ENCODE measurements around the gene DCHS2. TPM values are rescaled to one million over a fixed set of nuclear protein-coding genes. Genes with fewer than 3 reads are reported as not detected.

The DCHS2 gene
- total RNA-seq, 1 donor from 2014 or later: not detected

GRCh38 chr4:154329268-154329868 is 162.2 kb downstream of the DCHS2 start:
- DNase-seq (ENCODE audit: low read depth): peak; percentile 43
- no peak for TF ChIP-seq CTCF (IDR thresholded peaks at IDR 0.05; ENCODE audit: insufficient read depth, low read length, severe bottlenecking)
- Histone ChIP-seq H3K4me3 (ENCODE audit: low read depth, low read length) (no peak overlapping the region), H3K36me3 (ENCODE audit: control insufficient read depth, insufficient read depth, low read length) (no peaks in the 10 kb centered on the region), H3K27me3 (ENCODE audit: control insufficient read depth, insufficient read depth, low read length) (peaks cover 9% of the 10 kb centered on the region)
- FAIRE-seq: no peak

GRCh38 chr4:154328030-154328429 is 163.6 kb downstream of the DCHS2 start:
- H3K36me3 ChIP-seq (ENCODE audit: control insufficient read depth, insufficient read depth, low read length): no peaks in the 10 kb centered on the region
- peaks cover 9% of the 10 kb centered on the region for H3K27me3 ChIP-seq (ENCODE audit: control insufficient read depth, insufficient read depth, low read length)
- no peak overlapping the region for H3K4me3 ChIP-seq (ENCODE audit: low read depth, low read length)
- FAIRE-seq: no peak
- no peak for DNase-seq (ENCODE audit: low read depth)
- no peak for TF ChIP-seq CTCF (IDR thresholded peaks at IDR 0.05; ENCODE audit: insufficient read depth, low read length, severe bottlenecking)

- FAIRE-seq: no peak
- no peak for DNase-seq (ENCODE audit: low read depth)
- no peak for TF ChIP-seq CTCF (IDR thresholded peaks at IDR 0.05; ENCODE audit: insufficient read depth, low read length, severe bottlenecking)
- Histone ChIP-seq H3K4me3 (ENCODE audit: low read depth, low read length) (no peak overlapping the region), H3K27me3 (ENCODE audit: control insufficient read depth, insufficient read depth, low read length) (no peaks in the 10 kb centered on the region), H3K36me3 (ENCODE audit: control insufficient read depth, insufficient read depth, low read length) (no peaks in the 10 kb centered on the region)
These were observed 171.1 kb downstream of the DCHS2 start for GRCh38 chr4:154320521-154320920.

GRCh38 chr4:154319736-154320135 is 171.9 kb downstream of the DCHS2 start:
- no peak for TF ChIP-seq CTCF (IDR thresholded peaks at IDR 0.05; ENCODE audit: insufficient read depth, low read length, severe bottlenecking)
- Histone ChIP-seq H3K27me3 (ENCODE audit: control insufficient read depth, insufficient read depth, low read length) (no peaks in the 10 kb centered on the region), H3K36me3 (ENCODE audit: control insufficient read depth, insufficient read depth, low read length) (no peaks in the 10 kb centered on the region), H3K4me3 (ENCODE audit: low read depth, low read length) (no peak overlapping the region)
- DNase-seq (ENCODE audit: low read depth) (no peak), FAIRE-seq (no peak)

GRCh38 chr4:154317201-154317999 is 174.2 kb downstream of the DCHS2 start:
- DNase-seq (ENCODE audit: low read depth): no peak
- no peak for FAIRE-seq
- Histone ChIP-seq H3K4me3 (ENCODE audit: low read depth, low read length) (no peak overlapping the region), H3K27me3 (ENCODE audit: control insufficient read depth, insufficient read depth, low read length) (no peaks in the 10 kb centered on the region), H3K36me3 (ENCODE audit: control insufficient read depth, insufficient read depth, low read length) (no peaks in the 10 kb centered on the region)
- TF ChIP-seq CTCF (IDR thresholded peaks at IDR 0.05; ENCODE audit: insufficient read depth, low read length, severe bottlenecking): no peak
